Loucy (cell line): Measurements from ENCODE around the gene DNAJC16.

Experiments used
- H2AFZ ChIP-seq: fragments of 200-600 bp; sonication (generic); 2 replicates; pipeline ENCODE4 v1.6.0; 2016; ENCODE audit warnings: antibody characterized with exemption, mild to moderate bottlenecking, low read length, moderate library complexity
- H3F3A ChIP-seq: fragments of 200-600 bp; 2 replicates; pipeline ENCODE4 v1.6.0; 2016; ENCODE audit warnings: antibody characterized with exemption, low read depth, mild to moderate bottlenecking
- H3K27me3 ChIP-seq: fragments of 200-600 bp; sonication (generic); 2 replicates; pipeline ENCODE4 v1.6.1; 2014; ENCODE audit warnings: low read length, mild to moderate bottlenecking; ENCODE audit not compliant: insufficient read depth, poor library complexity, severe bottlenecking
- H3K36me3 ChIP-seq: fragments of 200-600 bp; sonication (generic); 2 replicates; pipeline ENCODE4 v1.6.1; 2016; ENCODE audit warnings: low read length; ENCODE audit not compliant: insufficient read depth
- H3K4me1 ChIP-seq: fragments of 200-600 bp; sonication (generic); 2 replicates; pipeline ENCODE4 v1.5.1; 2014; ENCODE audit warnings: low read length, mild to moderate bottlenecking; ENCODE audit not compliant: insufficient read depth, poor library complexity, severe bottlenecking
- H3K4me2 ChIP-seq: fragments of 200-600 bp; sonication (generic); 2 replicates; pipeline ENCODE4 v1.6.0; 2014; ENCODE audit warnings: antibody characterized with exemption, low read length, low read depth, mild to moderate bottlenecking; ENCODE audit not compliant: poor library complexity, severe bottlenecking
- H3K4me3 ChIP-seq: fragments of 200-600 bp; sonication (generic); 2 replicates; pipeline ENCODE4 v1.5.1; 2014; ENCODE audit warnings: low read length, mild to moderate bottlenecking, mixed read lengths; ENCODE audit not compliant: poor library complexity, severe bottlenecking
- H3K79me2 ChIP-seq: fragments of 200-600 bp; sonication (generic); 2 replicates; pipeline ENCODE4 v1.6.1; 2014; ENCODE audit warnings: low read length; ENCODE audit not compliant: insufficient read depth
- H3K9ac ChIP-seq: fragments of 200-600 bp; sonication (generic); 2 replicates; pipeline ENCODE4 v1.6.0; 2014; ENCODE audit warnings: mild to moderate bottlenecking, low read depth, low read length, moderate library complexity; ENCODE audit not compliant: poor library complexity, severe bottlenecking
- H3K9me2 ChIP-seq: fragments of 200-600 bp; sonication (generic); replicated peaks from 2 replicates; pipeline ENCODE4 v1.6.1; 2016; ENCODE audit warnings: low read depth, low read length, mixed read lengths
- H3K9me3 ChIP-seq: fragments of 200-600 bp; sonication (generic); 2 replicates; pipeline ENCODE4 v1.6.1; 2014; ENCODE audit warnings: mild to moderate bottlenecking, antibody characterized with exemption, low read length, low read depth; ENCODE audit not compliant: insufficient read depth
- H4K20me1 ChIP-seq: fragments of 200-600 bp; sonication (generic); 2 replicates; pipeline ENCODE4 v1.6.0; 2014; ENCODE audit warnings: antibody characterized with exemption, low read length, mild to moderate bottlenecking; ENCODE audit not compliant: insufficient read depth, poor library complexity, severe bottlenecking
- CTCF ChIP-seq: fragments of 200-600 bp; sonication (generic); conservative IDR thresholded peaks from 2 replicates; pipeline ENCODE4 v1.5.1; 2014; ENCODE audit warnings: mild to moderate bottlenecking, antibody characterized with exemption, low read length
- EZH2phosphoT487 ChIP-seq: fragments of 200-600 bp; IDR thresholded peaks from 2 replicates; pipeline ENCODE4 v1.6.1; 2018; ENCODE audit warnings: antibody characterized with exemption, mild to moderate bottlenecking, moderate library complexity, borderline replicate concordance

DNAJC16 gene

GRCh38 chr1:15531682-15532081, 5.0 kb downstream of the DNAJC16 start:
- Histone ChIP-seq H3K9me3 (no peaks in the 10 kb centered on the region), H3K4me3 (no peak overlapping the region), H3K36me3 (no peaks in the 10 kb centered on the region), H3K79me2 (peaks cover 13% of the 10 kb centered on the region), H4K20me1 (peaks cover 4% of the 10 kb centered on the region), H3K9me2 (no peaks in the 10 kb centered on the region), H3K9ac (no peak overlapping the region), H3K4me1 (peaks cover 10% of the 10 kb centered on the region), H2AFZ (no peak overlapping the region), H3F3A (no peaks in the 10 kb centered on the region), H3K4me2 (no peak overlapping the region), H3K27me3 (no peaks in the 10 kb centered on the region)
- no peak for TF ChIP-seq EZH2phosphoT487
- no peak for TF ChIP-seq CTCF

GRCh38 chr1:15538771-15539170, 12.1 kb downstream of the DNAJC16 start:
- Histone ChIP-seq H3K79me2 (no peaks in the 10 kb centered on the region), H3K4me2 (no peak overlapping the region), H3K27me3 (no peaks in the 10 kb centered on the region), H3K9me3 (no peaks in the 10 kb centered on the region), H3K4me1 (no peaks in the 10 kb centered on the region), H3K36me3 (peaks cover 3% of the 10 kb centered on the region; the same call in 1 of the 2 replicates), H3K9me2 (no peaks in the 10 kb centered on the region), H3K4me3 (no peak overlapping the region), H2AFZ (no peak overlapping the region), H4K20me1 (no peaks in the 10 kb centered on the region), H3K9ac (no peak overlapping the region), H3F3A (no peaks in the 10 kb centered on the region)
- TF ChIP-seq EZH2phosphoT487, result no peak

- Histone ChIP-seq H4K20me1 (no peaks in the 10 kb centered on the region), H3K4me1 (no peaks in the 10 kb centered on the region), H3K9me2 (no peaks in the 10 kb centered on the region), H3K36me3 (peaks cover 3% of the 10 kb centered on the region; the same call in 1 of the 2 replicates), H3K27me3 (no peaks in the 10 kb centered on the region), H3K9me3 (no peaks in the 10 kb centered on the region), H3F3A (no peaks in the 10 kb centered on the region), H3K79me2 (no peaks in the 10 kb centered on the region), H3K4me3 (no peak overlapping the region), H2AFZ (no peak overlapping the region), H3K9ac (no peak overlapping the region), H3K4me2 (no peak overlapping the region)
- TF ChIP-seq EZH2phosphoT487 (no peak), CTCF (no peak)
These were observed 13.5 kb downstream of the DNAJC16 start for GRCh38 chr1:15540186-15540585.

GRCh38 chr1:15541231-15541792, 14.7 kb downstream of the DNAJC16 start:
- Histone ChIP-seq H3K9me2 (no peaks in the 10 kb centered on the region), H3K36me3 (peaks cover 3% of the 10 kb centered on the region; the same call in 1 of the 2 replicates), H4K20me1 (no peaks in the 10 kb centered on the region), H3K9me3 (no peaks in the 10 kb centered on the region), H3K4me2 (no peak overlapping the region), H3K27me3 (no peaks in the 10 kb centered on the region), H3K79me2 (no peaks in the 10 kb centered on the region), H3K4me3 (no peak overlapping the region), H3F3A (no peaks in the 10 kb centered on the region), H3K9ac (no peak overlapping the region), H2AFZ (no peak overlapping the region), H3K4me1 (no peaks in the 10 kb centered on the region)
- TF ChIP-seq EZH2phosphoT487, result no peak
- TF ChIP-seq CTCF, result no peak
